Activated naive CD4-positive, alpha-beta T cell (primary cell): ENCODE results near the gene ADAMTS14.
"Not testable (repeated sequence)": the region's sequence is repeated elsewhere in the genome, so short reads cannot be mapped to it uniquely, and the experiment has no call there.

Source experiments
- DNase-seq, 4 experiments: peaks; one replicate each; lab custom pipeline; 2025; lab: John Stamatoyannopoulos, UW

The ADAMTS14 gene, protein sequence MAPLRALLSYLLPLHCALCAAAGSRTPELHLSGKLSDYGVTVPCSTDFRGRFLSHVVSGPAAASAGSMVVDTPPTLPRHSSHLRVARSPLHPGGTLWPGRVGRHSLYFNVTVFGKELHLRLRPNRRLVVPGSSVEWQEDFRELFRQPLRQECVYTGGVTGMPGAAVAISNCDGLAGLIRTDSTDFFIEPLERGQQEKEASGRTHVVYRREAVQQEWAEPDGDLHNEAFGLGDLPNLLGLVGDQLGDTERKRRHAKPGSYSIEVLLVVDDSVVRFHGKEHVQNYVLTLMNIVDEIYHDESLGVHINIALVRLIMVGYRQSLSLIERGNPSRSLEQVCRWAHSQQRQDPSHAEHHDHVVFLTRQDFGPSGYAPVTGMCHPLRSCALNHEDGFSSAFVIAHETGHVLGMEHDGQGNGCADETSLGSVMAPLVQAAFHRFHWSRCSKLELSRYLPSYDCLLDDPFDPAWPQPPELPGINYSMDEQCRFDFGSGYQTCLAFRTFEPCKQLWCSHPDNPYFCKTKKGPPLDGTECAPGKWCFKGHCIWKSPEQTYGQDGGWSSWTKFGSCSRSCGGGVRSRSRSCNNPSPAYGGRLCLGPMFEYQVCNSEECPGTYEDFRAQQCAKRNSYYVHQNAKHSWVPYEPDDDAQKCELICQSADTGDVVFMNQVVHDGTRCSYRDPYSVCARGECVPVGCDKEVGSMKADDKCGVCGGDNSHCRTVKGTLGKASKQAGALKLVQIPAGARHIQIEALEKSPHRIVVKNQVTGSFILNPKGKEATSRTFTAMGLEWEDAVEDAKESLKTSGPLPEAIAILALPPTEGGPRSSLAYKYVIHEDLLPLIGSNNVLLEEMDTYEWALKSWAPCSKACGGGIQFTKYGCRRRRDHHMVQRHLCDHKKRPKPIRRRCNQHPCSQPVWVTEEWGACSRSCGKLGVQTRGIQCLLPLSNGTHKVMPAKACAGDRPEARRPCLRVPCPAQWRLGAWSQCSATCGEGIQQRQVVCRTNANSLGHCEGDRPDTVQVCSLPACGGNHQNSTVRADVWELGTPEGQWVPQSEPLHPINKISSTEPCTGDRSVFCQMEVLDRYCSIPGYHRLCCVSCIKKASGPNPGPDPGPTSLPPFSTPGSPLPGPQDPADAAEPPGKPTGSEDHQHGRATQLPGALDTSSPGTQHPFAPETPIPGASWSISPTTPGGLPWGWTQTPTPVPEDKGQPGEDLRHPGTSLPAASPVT

DNA sequence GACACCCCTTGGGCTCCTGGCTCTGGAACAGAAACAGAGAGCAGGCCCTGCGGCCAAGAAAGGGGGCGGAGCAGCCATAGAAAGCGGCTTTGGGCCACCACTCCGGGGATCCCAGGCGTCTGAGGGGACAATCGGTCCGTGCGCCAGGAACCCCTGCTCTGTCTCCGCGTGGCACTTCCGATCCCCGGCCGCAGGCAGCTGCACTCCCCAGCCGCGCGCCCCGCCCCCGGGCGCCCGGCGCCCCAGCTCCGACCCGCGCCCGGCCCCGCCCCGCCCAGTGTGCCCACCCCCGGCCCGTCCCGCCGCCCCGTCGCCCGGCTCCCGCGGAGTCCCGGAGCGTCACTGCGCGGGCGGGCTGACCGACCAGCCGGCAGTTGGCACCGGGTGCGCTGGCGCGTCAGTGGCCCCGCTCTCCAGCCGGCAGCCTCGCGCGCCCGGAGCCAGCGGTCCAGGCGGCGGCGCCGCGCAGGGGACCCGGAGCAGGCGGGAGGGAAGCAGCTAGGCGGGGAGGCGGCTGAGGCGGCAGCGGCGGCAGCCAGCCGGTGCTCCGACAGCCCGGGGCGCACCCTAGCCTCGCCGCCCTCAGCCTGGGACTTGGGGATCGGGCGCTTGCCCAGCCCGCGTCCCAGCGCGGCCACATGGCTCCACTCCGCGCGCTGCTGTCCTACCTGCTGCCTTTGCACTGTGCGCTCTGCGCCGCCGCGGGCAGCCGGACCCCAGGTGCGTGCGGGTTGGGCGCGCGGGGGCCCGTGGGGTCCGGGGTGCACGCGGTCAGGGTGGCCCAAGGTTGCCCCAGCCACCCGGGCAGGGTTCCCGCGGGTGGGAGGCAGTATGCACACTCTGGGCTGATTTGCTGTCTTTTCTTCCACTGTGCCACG, at the start of gene ADAMTS14:
TSS of gene ADAMTS14 (plus strand) at position 342 of the 878 bp plus-strand sequence. CDS start at position 639, 297 bp downstream.
- DNase-seq, result no peak

GRCh38 chr10:70622541-70622940, 49.8 kb upstream of the ADAMTS14 start:
- no peak for DNase-seq

GRCh38 chr10:70622981-70623844, 49.1 kb upstream of the ADAMTS14 start:
- DNase-seq, result no peak

- no peak for DNase-seq
Observed at GRCh38 chr10:70626056-70626455, 46.2 kb upstream of the ADAMTS14 start.

GRCh38 chr10:70629338-70629737, 43.0 kb upstream of the ADAMTS14 start:
- DNase-seq, result no peak

GRCh38 chr10:70631735-70632134, 40.6 kb upstream of the ADAMTS14 start:
- not testable (repeated sequence) for DNase-seq

DNA sequence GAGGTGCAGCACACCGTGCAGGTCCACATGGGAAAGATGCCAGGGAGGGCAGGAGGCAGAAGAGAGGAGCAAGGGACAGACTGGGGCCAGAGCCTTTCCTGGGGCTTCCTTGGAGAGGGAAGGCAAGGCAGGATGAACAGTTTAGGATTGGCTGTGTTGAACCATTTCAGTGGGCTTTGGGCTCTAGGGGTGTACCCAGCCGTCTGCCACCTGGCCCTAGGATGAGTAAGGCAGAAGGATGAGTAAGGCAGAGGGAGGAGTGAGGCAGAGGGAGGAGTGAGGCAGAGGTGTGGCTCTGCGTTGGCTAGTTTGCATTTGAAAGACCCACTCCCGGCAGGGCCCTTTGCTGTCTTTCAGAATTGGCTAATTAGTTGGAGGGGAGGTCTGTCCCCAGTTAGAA, 38.3 kb upstream of the ADAMTS14 start:
- DNase-seq, result no peak

- not testable (repeated sequence) for DNase-seq
Observed at GRCh38 chr10:70634515-70634914, 37.8 kb upstream of the ADAMTS14 start.

GRCh38 chr10:70639640-70640383, 32.5 kb upstream of the ADAMTS14 start:
- not testable (repeated sequence) for DNase-seq

- DNase-seq, result not testable (repeated sequence)
Observed at GRCh38 chr10:70643272-70643671, 29.0 kb upstream of the ADAMTS14 start.

GRCh38 chr10:70644959-70645358, 27.3 kb upstream of the ADAMTS14 start:
- not testable (repeated sequence) for DNase-seq

DNA sequence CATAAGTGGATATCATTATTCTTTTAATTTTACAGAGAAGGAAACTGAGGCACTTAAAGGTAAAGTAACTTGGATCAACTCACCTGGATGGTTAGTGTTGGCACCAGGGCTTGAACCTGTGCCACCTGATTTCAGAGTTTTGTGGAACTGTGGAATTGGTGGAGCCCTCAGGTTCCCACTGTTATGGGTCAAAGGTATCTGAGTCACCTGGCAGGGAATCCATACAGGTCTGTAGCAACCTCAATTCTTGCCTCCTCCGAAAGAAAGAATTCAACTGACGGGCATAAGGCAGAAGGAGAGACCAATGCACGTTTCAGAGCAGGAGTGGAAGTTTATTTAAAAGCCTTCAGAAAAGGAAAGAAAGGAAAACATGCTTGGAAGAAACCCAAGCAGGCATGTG, 25.2 kb upstream of the ADAMTS14 start:
- no peak for DNase-seq

DNA sequence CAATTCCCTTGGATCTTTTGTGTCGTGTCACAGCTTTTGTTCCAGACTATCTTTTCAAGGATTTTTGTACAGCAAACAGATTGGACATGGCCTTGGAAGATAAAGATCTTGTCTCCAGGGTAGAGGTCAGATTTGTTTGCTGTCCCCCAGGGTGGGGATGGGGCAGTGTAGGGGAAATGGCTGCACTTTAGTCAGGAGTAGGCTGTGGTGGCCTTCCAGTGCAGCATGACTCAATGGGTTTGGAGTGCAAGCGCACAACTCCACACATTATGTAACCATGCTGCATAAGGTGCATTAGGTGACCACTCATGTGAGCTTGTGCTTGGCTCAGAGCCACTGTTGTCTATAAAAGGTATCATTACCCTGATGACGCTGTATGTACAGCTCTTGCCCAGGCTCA, 23.9 kb upstream of the ADAMTS14 start:
- DNase-seq, result no peak

DNA sequence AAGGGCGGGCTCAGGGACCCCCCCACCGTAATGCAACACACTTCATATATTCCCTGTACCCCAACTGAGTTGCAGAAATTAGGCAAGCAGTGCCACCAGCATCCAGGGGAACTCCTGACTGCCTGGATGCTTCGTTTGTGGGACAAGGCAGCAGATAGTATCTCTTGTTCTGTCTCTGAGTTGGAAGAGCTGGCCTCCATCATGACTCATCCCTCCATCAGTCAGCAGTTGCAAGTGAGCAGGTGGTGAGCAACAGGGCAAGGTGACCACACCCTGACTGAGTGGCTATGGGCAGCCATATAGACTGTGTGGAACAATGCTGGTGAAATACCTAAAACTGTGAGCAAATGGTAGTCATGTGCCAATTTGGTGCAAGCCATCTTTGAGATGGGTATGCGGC, 22.8 kb upstream of the ADAMTS14 start:
- no peak for DNase-seq

- no peak for DNase-seq
Observed at GRCh38 chr10:70650104-70650503, 22.2 kb upstream of the ADAMTS14 start.

DNA sequence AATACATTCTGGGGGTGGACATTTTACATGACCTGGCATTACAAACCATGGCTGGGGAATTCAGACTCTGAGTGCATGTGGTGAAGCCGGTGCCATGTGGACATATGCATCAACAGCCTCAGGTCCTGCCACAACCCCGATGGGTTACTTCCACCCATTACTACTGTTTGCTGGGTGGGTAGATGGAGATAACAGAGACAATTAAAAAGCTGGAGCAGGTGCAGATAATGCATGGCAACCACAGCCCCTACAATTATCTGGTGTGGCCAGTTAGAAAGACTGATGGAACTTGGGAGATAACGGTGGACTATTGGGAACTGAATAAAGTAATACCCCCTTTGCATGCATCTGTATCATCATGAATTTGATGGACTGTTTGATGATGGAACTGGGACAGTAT, 21.6 kb upstream of the ADAMTS14 start:
- DNase-seq, result no peak

DNA sequence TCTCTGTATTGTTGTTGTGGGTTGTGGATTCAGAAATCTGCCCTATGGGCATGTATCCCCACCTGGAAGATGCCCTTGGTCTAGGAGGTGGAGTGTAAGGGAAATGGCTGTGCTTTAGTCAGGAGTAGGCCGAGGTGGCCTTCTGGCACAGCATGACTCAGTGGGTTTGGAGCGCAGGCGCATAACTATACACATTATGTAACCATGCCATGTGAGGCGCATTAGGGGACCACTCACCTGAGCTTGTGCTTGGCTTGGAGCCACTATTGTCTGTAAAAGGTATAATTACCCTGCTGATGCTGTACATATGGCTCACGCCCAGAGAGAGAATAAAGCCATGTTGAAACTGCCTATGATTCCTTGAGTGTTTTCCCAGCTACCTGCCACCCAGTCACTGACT, 20.6 kb upstream of the ADAMTS14 start:
- DNase-seq, result no peak

- DNase-seq, result no peak
Observed at GRCh38 chr10:70652761-70653657, 19.3 kb upstream of the ADAMTS14 start.
